Ishikawa (cell line): ENCODE measurements around the gene ARHGEF1.

Source experiments
- CEBPB ChIP-seq: IDR thresholded peaks from 2 replicates; pipeline ENCODE4 v1.6.1; 2012
- CREB1 ChIP-seq: IDR thresholded peaks from 2 replicates; pipeline ENCODE4 v1.6.1; 2012; ENCODE audit warnings: low read depth
- EGR1 ChIP-seq: IDR thresholded peaks from 2 replicates; pipeline ENCODE4 v1.6.1; 2012
- EP300 ChIP-seq: IDR thresholded peaks from 2 replicates; pipeline ENCODE4 v1.6.1; 2012; ENCODE audit warnings: borderline replicate concordance
- FOXM1 ChIP-seq: IDR thresholded peaks from 2 replicates; pipeline ENCODE4 v1.6.1; 2012; ENCODE audit warnings: low read depth, borderline replicate concordance
- MAX ChIP-seq: IDR thresholded peaks from 2 replicates; pipeline ENCODE4 v1.6.1; 2012
- RAD21 ChIP-seq: IDR thresholded peaks from 2 replicates; pipeline ENCODE4 v1.6.1; 2012; ENCODE audit warnings: low read depth
- REST ChIP-seq: IDR thresholded peaks from 2 replicates; pipeline ENCODE4 v1.6.1; 2012; ENCODE audit warnings: low read depth, mild to moderate bottlenecking
- TAF1 ChIP-seq: IDR thresholded peaks from 2 replicates; pipeline ENCODE4 v1.6.1; 2012; ENCODE audit warnings: low read depth, mild to moderate bottlenecking
- TCF12 ChIP-seq: IDR thresholded peaks from 2 replicates; pipeline ENCODE4 v1.6.1; 2012; ENCODE audit warnings: low read depth
- TEAD4 ChIP-seq: IDR thresholded peaks from 2 replicates; pipeline ENCODE4 v1.6.1; 2012
- USF1 ChIP-seq: IDR thresholded peaks from 2 replicates; pipeline ENCODE4 v1.6.1; 2012
- YY1 ChIP-seq: IDR thresholded peaks from 2 replicates; pipeline ENCODE4 v1.6.1; 2012; ENCODE audit warnings: low read depth
- ZBTB7A ChIP-seq: IDR thresholded peaks from 2 replicates; pipeline ENCODE4 v1.6.1; 2012; ENCODE audit warnings: low read depth

GRCh38 chr19:41901707-41902360, 18.9 kb downstream of the ARHGEF1 start:
- TF ChIP-seq ZBTB7A = no peak
- no peak for TF ChIP-seq REST
- no peak for TF ChIP-seq MAX
- no peak for TF ChIP-seq RAD21
- no peak for TF ChIP-seq EGR1
- TF ChIP-seq EP300 = no peak
- no peak for TF ChIP-seq TCF12
- TF ChIP-seq TAF1 = no peak
- TF ChIP-seq CREB1 = no peak
- no peak for TF ChIP-seq FOXM1
- TF ChIP-seq USF1 = no peak
- no peak for TF ChIP-seq TEAD4
- no peak for TF ChIP-seq YY1
- no peak for TF ChIP-seq CEBPB
